WTC11 (cell line): Measurements from ENCODE around the gene SMYD3.

Experiments
- ATF2 ChIP-seq: sonication (generic); formaldehyde crosslinking; IDR thresholded peaks from 2 replicates; pipeline ENCODE4 v1.8.1; 2022; ENCODE audit warnings: low read depth, missing genetic modification reagents, borderline replicate concordance
- ATF3 ChIP-seq: sonication (generic); formaldehyde crosslinking; conservative IDR thresholded peaks from 2 replicates; pipeline ENCODE4 v1.8.1; 2022; ENCODE audit warnings: mild to moderate bottlenecking, missing genetic modification reagents
- CTCF ChIP-seq: fragments of 200-600 bp; IDR thresholded peaks from 2 replicates; pipeline ENCODE4 v1.8.0; 2022; ENCODE audit warnings: antibody characterized with exemption
- ESRRA ChIP-seq: sonication (generic); formaldehyde crosslinking; IDR thresholded peaks from 2 replicates; pipeline ENCODE4 v1.8.1; 2022; ENCODE audit warnings: mild to moderate bottlenecking, missing genetic modification reagents, borderline replicate concordance
- HMGXB4 ChIP-seq: sonication (generic); formaldehyde crosslinking; IDR thresholded peaks from 2 replicates; pipeline ENCODE4 v1.8.1; 2023; ENCODE audit warnings: mild to moderate bottlenecking, moderate library complexity, missing genetic modification reagents
- USF2 ChIP-seq: sonication (generic); formaldehyde crosslinking; IDR thresholded peaks from 2 replicates; pipeline ENCODE4 v1.8.1; 2023; ENCODE audit warnings: mild to moderate bottlenecking, missing genetic modification reagents, moderate library complexity
- ZBTB21 ChIP-seq: sonication (generic); formaldehyde crosslinking; IDR thresholded peaks from 2 replicates; pipeline ENCODE4 v1.8.1; 2023; ENCODE audit warnings: mild to moderate bottlenecking, missing genetic modification reagents, borderline replicate concordance
- ZMAT4 ChIP-seq: fragments of 250-450 bp; sonication (Bioruptor Pico); IDR thresholded peaks from 2 replicates; pipeline ENCODE4 v1.9.0; 2021; ENCODE audit warnings: mild to moderate bottlenecking

- TF ChIP-seq ATF3 (CRISPR knock-in tag) (no peak), ATF2 (CRISPR knock-in tag) (no peak), CTCF (no peak), ESRRA (CRISPR knock-in tag) (no peak), ZMAT4 (CRISPR knock-in tag) (no peak), USF2 (CRISPR knock-in tag) (no peak), ZBTB21 (CRISPR knock-in tag) (no peak), HMGXB4 (no peak)
Measured at GRCh38 chr1:246383791-246384190, 123.3 kb downstream of the SMYD3 start.
